GM21529 (cell line): ENCODE data around the gene NME3.
"Not testable (repeated sequence)": the region's sequence is repeated elsewhere in the genome, so short reads cannot be mapped to it uniquely, and the experiment has no call there.

Source experiments
- ATAC-seq: cut with Tn5 transposase; IDR thresholded peaks from one replicate; pipeline ENCODE4 v1.9.1; 2021; ENCODE audit not compliant: unreplicated experiment

The NME3 gene

DNA sequence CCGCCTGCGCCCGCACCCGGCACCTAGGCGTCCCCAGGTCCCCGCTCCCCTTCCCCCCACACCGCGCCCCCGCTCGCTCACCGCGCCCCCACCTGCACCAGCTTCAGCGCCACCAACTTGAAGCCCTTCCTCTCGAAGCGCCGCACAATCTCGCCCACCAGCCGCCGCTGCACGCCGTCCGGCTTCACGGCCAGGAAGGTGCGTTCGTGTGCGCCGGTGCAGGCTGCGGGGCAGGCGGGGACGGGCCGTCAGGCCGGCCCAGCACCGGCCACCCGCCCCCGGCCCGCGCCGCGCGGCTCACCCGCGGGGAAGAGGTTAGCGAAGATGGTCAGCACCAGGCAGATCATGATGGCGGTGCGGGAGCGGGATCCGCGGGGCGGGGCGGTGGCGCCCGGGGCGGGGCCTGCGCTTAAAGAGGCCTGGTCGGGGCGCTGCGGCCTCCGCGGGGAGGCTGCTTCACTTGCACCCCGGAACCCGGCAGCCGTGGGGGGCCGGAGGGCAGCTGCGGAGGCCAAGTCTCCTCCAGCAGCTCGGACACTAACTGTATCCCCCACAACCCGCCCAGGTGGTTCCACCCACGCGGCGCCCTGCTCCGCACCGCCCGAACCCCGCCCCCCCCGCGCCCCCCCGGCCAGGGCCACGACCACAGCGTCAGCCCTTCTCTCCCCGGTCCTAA is at the start of gene NME3:
Gene NME3, minus strand, starts transcription at position 356 of the 676 bp plus-strand sequence. Its CDS starts 9 bp downstream, at position 347.
- ATAC-seq = no peak

DNA sequence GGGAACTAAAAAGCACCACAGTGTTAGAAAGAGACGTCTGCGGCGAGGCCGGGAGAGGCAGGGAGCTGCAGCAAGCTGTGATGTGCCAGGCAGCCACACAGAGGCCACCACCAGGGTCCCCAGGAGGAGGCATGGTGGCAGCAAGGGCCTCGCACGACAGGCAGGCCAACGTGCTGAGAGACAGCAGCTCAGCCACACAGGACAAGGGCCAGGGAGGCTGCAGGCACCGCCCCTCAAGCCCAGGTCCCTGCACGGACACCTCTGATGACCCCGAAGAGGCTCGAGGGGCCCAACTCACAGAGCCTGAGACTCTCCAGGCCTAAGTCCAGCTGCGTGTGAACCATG is 49.6 kb upstream of the NME3 start:
- no peak for ATAC-seq

DNA sequence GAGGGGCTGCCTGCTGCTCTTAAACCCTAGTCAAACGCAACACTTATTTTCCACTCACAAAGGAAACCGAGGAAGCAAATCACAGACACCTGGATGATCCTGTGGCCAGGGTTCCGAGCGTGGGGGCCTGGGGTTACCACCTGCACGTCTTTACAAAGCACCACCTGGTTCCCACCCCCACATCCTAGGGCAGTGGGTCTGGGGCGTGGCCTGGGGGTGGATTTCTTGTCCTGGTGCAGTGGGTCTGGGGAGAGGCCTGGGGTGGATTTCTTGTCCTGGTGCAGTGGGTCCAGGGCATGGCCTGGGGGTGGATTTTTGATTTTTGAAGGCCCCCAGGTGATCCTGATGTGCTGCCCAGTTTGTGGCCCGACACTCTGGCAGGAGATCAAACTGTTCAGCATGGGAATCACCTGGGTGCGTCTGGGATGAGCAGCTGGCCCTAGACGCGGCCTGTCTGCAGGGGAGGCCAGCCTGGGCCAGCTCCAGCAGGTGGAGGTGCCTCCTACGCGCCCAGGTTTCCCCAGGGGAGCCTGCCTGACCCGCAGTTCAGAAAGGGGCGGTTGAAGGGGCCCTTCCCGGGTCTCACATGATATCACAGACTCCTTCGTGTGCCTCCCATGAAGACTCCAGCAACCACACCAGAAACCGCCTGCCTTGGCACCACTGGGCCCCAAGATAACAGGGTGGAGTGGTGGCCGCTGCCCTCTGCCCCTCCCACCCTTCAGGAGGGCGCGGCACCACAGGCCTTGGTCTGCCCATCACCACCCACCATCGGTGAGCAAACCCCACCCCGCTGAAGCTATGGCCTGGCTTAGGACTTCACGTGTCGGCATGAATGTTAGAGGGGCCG is 49.0 kb upstream of the NME3 start:
- ATAC-seq = no peak

DNA sequence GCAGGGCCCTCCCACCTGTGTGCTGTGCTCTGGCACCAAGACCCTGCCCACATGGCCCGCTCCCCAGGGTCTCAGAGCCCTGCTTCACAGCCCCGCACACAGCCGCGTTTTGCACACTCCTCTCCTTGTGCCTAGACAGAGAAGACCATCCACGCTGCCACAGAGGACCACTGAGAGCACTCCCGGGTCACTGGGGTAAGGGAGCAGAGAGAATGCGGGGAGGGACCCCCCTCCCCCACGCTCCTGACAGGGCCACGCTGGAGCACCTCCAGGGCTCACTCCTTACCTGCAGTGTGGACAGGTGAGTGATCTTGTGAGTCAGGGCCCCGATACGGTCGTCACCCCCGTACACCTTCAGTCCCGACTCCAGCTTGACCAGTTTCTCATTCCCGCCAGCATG is 48.3 kb upstream of the NME3 start:
- ATAC-seq = no peak

DNA sequence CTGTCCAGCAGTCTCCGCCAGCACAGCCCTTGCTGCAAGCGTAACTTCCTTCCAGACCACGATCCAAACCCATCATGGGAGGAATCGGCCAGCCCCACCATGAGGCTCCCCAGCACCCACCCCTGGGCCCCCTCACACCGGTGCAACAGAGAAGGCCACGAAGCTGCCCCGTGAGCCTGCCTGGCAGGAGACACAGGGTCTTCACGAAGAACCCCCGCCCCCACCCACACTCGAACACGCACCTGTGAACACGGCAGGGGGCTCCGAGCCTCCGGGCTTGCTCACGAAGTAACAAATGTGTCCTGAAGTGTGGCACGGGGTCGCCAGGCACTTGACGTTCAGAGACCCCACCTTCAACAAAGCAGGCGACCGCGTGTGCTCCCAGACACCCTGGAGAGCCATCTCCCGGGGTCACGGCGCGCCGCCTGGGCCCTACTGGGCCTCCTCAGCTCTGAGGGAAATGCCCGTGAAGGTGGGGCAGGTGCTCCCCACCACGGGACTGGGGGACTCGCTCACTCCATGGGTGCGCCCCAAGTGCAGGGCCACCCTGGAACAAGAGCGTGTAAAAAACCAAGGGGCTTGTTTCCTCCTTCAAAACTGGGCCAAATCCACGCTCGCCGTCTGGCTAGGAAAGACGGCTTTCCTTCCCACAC is 47.7 kb upstream of the NME3 start:
- no peak for ATAC-seq

DNA sequence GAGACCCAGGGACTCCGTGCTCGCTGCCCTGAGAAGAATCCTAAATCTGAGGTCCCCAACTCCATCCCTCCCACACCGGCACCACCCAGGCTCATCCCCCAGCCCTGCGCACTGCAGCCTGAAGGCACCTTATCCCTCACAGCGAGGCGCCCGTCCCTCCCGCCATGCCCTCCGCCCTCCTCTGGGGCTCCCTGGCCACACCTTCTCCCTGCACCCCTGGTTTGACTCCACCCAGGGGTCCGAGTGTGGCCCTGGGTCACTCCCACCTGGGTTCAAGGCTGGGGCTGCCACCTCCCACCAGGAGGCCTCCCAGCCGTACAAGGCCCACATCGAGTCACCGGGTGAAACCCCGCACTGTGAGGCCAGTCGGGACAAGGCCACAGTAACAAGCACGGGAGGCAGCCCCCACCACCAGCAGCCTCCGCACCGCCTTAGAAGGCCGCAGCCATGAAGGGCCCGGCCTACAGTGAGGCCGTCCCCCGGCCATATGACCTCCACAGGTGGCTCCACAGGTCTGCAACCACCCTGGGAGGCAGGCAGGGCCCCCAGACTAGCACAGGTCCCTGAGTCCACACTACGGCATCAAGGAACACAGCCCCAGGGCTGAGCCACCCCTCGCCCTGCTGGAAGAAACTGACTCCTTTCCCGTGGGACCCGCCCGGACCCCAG is 47.0 kb upstream of the NME3 start:
- ATAC-seq = no peak

DNA sequence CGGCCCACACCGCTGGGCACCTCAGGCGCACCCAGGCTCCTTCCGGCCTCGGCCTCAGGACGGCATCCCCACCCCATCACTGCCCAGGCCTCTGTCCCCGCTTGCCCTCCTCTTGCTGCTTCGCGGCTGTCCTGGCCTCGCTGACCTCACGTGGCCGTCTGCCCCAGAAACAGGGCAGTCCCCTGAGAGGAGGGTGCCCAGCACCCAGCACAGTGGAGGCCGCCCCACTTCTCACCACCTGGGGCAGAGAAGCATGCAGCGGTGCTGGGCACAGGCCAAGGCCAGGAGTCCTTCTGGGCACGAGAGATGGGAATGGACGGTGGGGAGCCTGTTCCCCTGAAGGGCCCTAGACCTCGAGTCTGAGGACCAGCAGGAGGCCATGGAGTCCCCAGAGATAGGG is 46.4 kb upstream of the NME3 start:
- ATAC-seq = no peak

DNA sequence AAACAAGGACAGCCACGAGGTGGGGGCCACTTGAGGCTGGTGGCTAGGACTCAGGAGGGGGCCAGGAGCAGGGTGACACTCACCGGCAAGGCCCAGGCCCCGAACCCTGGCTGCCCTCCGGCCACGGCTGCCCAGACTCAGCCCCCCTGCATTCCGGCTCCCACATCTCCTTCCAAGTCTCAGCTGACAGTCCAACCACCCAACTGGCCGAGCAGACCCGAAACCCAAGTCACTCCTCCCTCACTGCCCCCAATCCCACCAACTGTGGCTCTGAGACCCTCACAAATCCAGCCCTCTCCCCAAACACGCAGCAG is 45.9 kb upstream of the NME3 start:
- ATAC-seq = no peak

DNA sequence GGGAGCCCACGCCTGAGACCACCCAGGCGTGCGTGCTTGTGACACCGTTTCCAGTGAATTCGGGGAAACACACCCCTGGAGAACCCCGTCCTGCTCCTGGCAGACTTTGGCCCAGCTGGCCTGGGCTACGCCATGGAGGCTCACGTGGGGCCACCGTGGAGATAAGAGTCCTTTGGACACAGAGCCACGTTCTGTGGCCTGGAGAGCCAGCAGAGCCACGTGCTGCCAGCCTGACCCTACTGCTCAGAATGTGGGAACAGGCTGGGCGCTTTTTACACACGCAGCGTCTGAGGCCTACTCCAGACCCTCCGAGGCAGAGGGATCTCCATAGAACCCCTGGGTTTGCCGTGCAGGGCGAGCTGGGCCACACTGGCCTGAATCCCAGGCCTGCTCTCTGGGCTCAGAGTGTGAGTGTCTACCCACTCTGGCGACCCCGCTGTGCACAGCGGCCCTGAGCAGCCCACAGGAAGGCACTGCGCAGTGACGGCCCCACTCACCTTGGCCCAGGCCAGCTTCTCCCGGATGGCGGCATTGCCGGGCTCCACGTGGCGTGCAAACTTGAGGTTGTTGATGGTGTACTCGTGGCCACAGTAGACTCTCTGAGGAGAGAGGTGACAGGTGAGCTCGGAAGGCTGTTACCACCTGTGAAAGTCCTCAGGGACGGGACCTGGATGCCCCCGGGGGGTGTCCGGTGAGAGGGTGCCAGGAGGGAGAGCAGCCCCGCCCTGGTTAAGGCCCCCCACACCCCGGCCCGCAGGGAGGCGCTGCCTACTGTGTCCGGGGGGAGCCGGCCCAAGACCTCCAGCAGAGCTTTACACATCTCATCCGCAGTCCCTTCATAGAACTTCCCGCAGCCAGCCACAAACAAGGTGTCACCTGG is 45.3 kb upstream of the NME3 start:
- no peak for ATAC-seq

DNA sequence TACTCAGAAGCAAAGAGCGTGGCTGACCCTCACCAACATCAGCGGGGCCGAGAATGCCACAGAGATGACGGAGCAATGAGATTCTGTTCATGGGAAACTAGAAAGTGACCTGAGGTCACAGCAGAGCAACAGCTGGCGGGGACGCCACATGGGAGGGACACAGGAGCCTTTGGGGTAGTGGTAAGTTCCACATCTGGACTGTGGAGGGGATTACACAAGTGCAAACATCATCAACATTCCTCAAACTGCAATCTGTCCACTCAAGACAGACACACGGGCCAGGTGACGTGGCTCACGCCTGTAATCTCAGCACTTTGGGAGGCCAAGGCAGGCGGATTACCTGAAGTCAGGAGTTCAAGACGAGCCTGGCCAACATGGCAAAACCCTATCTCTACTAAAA is 44.1 kb upstream of the NME3 start:
- no peak for ATAC-seq

DNA sequence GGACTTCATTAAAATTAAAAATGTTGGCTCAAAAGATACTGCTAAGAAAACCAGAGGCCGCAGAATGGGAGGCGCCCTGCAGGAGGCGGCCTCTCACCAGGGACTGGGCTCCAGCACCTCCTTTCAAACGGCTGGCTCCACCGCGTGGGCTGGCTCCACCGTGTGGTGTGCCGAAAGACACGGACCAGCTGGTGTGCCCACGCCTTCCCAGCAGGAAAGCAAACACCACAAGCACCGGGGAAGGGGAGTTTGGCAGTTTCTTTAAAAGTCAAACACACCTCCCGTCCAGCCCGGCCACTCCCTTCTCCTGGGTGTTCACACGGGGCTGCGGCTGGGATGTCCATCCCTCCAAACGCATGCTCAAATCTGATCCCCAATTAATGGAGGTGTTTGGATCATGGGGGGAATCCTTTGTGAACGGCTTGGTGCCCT is 41.4 kb upstream of the NME3 start:
- no peak for ATAC-seq

DNA sequence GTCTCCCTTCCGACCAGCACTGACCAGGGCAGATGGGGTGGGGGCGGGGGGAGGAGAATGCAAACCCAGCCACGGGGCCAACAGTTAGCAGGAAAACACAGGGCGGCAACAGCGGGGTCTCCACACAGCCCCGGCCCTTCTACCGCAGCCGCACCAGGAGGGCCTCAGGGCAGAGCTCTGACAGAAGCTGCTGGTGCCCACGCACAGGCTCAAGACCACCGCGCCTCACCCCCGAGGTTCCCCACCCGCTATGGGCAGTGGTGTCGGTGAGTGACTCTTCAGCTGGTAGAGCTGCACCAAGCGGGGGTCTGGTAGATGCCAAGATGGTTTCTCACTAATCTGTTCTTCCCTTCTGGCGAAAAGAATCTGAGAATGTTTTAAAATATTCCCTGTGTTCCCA is 39.2 kb upstream of the NME3 start:
- no peak for ATAC-seq

DNA sequence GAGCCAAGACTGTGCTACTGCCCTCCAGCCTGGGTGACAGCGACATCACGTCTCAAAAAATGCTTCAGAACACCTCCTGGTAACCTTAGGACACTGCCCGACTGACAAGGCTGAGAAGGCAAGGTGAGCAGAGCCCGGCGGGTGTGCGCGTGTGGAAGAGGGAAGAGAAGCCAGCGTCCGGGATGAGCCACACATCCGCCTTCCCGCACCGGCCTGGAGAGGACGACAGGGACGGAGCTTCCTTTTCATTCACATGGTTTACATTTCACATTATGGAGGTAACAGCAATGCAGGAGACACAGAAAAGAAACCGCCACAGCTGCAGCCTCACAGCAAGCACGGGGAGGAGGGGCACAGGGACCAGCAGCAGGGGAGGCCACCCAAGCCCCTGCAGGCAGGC is 38.8 kb upstream of the NME3 start:
- no peak for ATAC-seq

DNA sequence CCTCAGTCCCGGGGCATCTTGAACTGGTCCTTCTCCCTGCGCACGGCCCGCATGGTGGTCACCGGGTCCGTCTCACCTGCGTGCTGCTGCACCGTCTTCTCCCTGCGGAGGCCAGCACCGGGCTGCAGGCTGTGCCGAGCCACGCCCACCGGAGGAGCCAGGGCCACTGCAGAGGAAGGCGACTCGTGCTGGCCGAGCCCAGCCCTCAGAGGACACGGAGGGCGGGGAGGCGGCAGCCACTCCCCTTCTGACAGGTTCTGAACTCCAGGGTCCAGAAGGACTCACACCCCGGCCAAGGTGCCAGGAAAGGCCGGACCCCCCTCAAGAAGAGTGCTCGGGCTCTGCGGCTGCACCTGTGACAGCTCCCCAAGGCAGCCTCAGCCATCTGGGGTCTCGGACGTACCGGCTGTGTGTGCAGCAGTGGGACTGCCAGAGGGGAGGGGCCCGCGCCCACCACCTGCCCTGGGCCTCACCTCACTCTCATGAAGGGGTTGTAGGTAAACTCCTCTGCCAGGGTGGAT is 38.0 kb upstream of the NME3 start:
- ATAC-seq = no peak

DNA sequence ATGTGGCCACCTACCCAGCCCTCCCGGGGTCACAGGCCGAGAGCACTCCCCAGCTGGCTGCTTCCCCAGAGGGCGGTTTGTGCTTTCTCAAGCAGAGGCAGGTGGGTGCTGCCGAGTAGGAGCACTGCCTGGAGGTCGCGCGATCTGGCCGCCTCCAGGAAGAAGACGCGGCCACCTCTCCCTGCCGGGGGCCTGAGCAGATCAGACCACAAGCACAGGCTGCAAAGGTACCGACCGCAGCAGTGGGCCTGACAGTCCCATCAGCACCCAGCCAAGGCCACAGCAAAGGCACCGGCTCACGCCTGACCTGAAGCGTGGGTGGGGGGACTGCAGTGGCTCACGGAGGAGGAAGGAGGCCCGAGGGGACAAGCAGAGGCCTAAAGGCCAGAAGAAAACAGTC is 37.3 kb upstream of the NME3 start:
- ATAC-seq = no peak

DNA sequence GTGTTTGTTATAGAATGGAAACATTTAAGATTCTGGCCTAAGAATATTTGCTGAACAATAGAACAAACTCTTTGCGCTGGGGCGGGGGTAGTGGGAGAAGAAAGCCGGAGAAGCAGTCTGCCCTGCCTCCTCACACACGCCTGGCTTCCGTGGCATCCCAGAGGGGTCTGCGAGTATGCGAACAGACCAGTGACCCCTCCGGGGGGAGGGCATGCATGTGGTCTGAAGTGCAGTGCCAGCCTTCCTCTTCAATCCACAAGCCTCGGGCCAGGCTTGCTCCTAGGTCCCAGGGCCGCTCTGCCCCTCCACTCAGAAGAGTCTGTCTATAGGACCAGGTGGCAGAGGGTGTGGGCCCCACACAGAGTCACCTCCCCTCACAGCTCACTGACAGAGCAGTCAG is 36.3 kb upstream of the NME3 start:
- ATAC-seq = no peak

DNA sequence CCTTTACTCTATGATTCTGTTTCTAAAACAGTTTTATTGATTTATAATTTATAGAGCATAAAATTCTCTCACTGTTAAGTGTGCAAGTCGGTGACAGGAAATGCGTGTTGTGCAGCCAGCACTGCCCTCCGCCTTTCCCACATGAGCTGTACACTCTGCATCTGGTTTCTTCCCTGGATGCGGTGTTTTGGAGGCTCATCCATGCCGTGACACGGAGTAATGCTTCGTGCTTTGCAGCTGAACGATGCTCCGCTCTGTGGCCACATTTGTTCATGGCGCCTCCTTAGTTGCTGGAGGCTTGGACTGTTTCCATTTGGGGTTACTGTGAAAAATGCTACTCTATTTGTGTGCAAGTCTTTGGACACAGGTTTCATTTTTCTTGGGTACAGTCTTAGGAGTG is 29.4 kb upstream of the NME3 start:
- ATAC-seq = no peak

DNA sequence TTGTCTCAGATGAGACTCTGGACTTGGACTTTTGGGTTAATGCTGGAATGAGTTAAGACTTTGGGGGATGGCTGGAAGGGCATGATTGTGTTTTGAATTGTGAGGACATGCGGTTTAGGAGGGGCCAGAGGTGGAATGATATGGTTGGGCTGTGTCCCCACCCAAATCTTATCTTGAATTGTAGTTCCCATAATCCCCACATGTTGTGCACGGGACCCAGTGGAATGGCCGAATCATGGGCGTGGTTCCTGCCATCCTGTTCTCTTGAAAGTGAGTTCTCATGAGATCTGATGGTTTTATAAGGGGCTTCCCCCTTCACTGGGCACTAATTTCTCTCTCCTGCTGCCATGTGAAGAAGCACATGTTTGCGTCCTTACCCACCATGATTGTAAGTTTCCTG is 27.9 kb upstream of the NME3 start:
- not testable (repeated sequence) for ATAC-seq

DNA sequence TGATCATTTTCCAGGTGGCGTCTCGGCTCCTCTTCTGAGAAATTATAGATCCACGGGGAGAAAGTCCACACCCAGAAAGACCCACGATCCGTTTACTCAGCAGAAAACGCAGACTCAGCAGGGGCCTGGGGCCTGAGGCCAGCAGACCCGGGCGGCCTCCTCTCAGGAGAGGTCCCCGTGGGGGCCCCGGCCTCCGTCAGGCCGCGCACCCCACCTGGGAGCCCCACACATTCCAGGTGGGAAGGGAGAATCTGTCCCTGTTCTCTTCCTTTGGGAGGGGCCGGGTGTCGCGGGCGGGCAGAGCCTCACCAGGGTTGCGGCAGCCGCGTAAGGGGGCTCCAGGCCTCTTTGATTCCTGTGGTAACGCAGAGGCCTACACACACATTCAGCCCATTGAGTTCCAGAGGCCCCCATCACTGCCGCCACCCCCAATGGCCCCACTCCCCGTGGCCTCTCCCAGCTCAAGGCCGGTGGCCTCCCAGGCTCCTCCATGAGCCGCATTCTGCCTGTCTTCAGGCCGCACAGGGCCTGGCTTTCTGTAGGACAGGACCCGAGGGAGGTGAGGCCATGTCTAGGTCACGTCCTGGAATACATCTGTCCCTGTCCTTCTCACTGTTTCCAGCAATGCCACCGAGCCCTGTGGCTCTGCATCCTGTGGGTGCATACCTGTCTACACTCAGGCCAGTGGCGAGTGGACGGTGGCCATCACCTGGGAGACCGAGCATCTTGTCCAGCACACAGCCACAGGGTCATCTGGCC is 23.7 kb upstream of the NME3 start:
- ATAC-seq = no peak
